ENCODE results near the gene PLD4. TPM values are rescaled to one million over a fixed set of nuclear protein-coding genes. Genes with fewer than 3 reads are reported as not detected.

Gene PLD4
- total RNA-seq, 4 donors from 2014 or later, result 0.84 to 2.6 (median 1.2) TPM

GRCh38 chr14:104965561-104966231 lies 41.0 kb downstream of the PLD4 start:
- H3K4me3 ChIP-seq (ENCODE audit: low read depth, poor library complexity, severe bottlenecking), result no peak overlapping the region
- TF ChIP-seq, protein P1, sequence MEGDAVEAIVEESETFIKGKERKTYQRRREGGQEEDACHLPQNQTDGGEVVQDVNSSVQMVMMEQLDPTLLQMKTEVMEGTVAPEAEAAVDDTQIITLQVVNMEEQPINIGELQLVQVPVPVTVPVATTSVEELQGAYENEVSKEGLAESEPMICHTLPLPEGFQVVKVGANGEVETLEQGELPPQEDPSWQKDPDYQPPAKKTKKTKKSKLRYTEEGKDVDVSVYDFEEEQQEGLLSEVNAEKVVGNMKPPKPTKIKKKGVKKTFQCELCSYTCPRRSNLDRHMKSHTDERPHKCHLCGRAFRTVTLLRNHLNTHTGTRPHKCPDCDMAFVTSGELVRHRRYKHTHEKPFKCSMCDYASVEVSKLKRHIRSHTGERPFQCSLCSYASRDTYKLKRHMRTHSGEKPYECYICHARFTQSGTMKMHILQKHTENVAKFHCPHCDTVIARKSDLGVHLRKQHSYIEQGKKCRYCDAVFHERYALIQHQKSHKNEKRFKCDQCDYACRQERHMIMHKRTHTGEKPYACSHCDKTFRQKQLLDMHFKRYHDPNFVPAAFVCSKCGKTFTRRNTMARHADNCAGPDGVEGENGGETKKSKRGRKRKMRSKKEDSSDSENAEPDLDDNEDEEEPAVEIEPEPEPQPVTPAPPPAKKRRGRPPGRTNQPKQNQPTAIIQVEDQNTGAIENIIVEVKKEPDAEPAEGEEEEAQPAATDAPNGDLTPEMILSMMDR (IDR thresholded peaks at IDR 0.05), result no peak
- TF ChIP-seq POLR2A (IDR thresholded peaks at IDR 0.05), result no peak
- intact Hi-C loops (cut with DNase I; ENCODE audit: low total_unique reads), result no loop called here
- 35 to 46% methylated on average over 9 to 11 of the region's 13 CpGs for whole genome bisulfite sequencing, 2 donors
- no peak for DNase-seq (ENCODE audit: low spot score in 2 of 2)

GRCh38 chr14:104966261-104966865 lies 41.7 kb downstream of the PLD4 start:
- 57 to 58% methylated on average over 8 to 9 of the region's 9 CpGs for WGBS, 2 donors
- no peak for TF ChIP-seq POLR2A (IDR thresholded peaks at IDR 0.05)
- TF ChIP-seq, protein P1 (IDR thresholded peaks at IDR 0.05), result no peak
- H3K4me3 ChIP-seq (ENCODE audit: low read depth, poor library complexity, severe bottlenecking), result no peak overlapping the region
- intact Hi-C loops (cut with DNase I; ENCODE audit: low total_unique reads), result no loop called here
- no peak for DNase-seq (ENCODE audit: low spot score in 2 of 2)

GRCh38 chr14:104966981-104967385 lies 42.3 kb downstream of the PLD4 start:
- 12 to 21% methylated on average over 3 to 6 of the region's 8 CpGs for WGBS, 2 donors
- no peak for TF ChIP-seq POLR2A (IDR thresholded peaks at IDR 0.05)
- TF ChIP-seq, protein P1 (IDR thresholded peaks at IDR 0.05), result no peak
- H3K4me3 ChIP-seq (ENCODE audit: low read depth, poor library complexity, severe bottlenecking), result no peak overlapping the region
- peak in 1 of 2 donors; percentile 91 for DNase-seq (ENCODE audit: low spot score in 2 of 2)
- intact Hi-C loops (cut with DNase I; ENCODE audit: low total_unique reads), result no loop called here

DNA sequence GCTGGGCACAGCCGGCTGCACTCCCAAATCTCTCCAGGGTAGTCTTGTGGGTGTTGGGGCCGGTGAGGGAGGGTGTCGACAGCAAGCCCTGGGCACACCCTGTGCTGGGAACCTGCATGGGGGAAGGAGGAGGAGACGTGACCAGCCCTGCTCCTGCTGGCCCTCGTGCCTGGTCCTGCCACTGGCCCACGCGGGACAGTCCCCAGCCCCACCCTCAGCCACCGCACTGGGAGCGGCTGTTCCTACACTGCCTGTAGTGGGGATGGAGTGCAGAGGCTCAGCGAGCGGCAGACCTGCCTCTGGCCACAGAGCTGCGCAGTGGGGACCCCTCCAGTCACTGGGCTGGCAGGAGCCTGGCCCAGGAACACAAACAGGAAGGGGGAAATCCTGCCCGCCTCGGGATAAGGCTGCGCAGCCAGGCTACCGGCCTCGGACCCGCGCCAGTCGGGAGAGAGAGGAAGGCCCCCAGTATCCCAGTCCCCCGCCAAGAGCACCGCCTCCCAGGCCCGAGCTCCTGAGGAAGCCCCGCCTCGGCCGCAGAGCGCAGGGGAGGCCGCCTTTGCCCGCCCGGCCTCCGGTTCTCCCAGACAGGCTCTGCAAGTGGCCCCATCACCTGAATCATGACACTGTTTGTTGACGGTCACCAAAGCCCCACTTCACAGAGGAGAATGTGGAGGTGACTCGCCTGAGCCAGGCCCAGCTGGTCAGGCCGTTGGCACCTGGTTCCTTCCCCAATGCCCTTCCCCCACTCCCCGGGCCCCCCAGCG lies 42.9 kb downstream of the PLD4 start:
- DNase-seq (ENCODE audit: low spot score in 2 of 2), result peak; percentile 80 to 95
- no peak for TF ChIP-seq POLR2A (IDR thresholded peaks at IDR 0.05)
- TF ChIP-seq, protein P1 (IDR thresholded peaks at IDR 0.05), result no peak
- WGBS, 2 donors, result 0 to 8% methylated on average over 26 to 27 of the region's 36 CpGs
- intact Hi-C loops (cut with DNase I; ENCODE audit: low total_unique reads), result no loop called here
- H3K4me3 ChIP-seq (ENCODE audit: low read depth, poor library complexity, severe bottlenecking), result no peak overlapping the region

DNA sequence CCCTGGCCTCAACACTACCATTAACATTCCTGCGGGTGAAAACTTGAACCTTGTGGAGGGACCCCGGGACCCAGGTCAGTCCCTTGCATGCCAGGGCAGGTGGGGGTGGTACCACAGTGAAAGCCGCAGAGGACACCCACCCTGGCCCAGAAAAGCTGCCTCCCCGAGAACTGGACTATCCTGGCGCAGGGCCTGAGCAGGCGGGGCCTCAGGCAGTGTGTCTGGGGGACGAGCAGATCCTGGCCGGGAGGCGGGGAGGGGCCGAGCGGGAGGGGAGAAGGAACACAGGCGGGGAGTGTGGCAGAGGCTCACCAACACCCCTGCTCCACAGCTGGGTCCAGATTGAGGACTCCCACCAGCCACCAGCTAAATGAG lies 43.5 kb downstream of the PLD4 start:
- no peak for TF ChIP-seq POLR2A (IDR thresholded peaks at IDR 0.05)
- TF ChIP-seq, protein P1 (IDR thresholded peaks at IDR 0.05), result no peak
- DNase-seq (ENCODE audit: low spot score in 2 of 2), result peak; percentile 80 to 96
- no peak overlapping the region for H3K4me3 ChIP-seq (ENCODE audit: low read depth, poor library complexity, severe bottlenecking)
- WGBS, 2 donors, result 6 to 10% methylated on average over 12 of the region's 12 CpGs
- intact Hi-C loops (cut with DNase I; ENCODE audit: low total_unique reads), result no loop called here

Data from lower leg skin (tissue), 4 donors.